NK-92 treated with Interleukin-12 subunit alpha and Interleukin-12 subunit beta, amount 100 ng/mL, for 24 hours (cell line): ENCODE results near the gene TRIM68.

Experiments used
- DNase-seq: peaks from one replicate; lab custom pipeline; 2025; lab: John Stamatoyannopoulos, UW

The TRIM68 gene, protein sequence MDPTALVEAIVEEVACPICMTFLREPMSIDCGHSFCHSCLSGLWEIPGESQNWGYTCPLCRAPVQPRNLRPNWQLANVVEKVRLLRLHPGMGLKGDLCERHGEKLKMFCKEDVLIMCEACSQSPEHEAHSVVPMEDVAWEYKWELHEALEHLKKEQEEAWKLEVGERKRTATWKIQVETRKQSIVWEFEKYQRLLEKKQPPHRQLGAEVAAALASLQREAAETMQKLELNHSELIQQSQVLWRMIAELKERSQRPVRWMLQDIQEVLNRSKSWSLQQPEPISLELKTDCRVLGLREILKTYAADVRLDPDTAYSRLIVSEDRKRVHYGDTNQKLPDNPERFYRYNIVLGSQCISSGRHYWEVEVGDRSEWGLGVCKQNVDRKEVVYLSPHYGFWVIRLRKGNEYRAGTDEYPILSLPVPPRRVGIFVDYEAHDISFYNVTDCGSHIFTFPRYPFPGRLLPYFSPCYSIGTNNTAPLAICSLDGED

DNA sequence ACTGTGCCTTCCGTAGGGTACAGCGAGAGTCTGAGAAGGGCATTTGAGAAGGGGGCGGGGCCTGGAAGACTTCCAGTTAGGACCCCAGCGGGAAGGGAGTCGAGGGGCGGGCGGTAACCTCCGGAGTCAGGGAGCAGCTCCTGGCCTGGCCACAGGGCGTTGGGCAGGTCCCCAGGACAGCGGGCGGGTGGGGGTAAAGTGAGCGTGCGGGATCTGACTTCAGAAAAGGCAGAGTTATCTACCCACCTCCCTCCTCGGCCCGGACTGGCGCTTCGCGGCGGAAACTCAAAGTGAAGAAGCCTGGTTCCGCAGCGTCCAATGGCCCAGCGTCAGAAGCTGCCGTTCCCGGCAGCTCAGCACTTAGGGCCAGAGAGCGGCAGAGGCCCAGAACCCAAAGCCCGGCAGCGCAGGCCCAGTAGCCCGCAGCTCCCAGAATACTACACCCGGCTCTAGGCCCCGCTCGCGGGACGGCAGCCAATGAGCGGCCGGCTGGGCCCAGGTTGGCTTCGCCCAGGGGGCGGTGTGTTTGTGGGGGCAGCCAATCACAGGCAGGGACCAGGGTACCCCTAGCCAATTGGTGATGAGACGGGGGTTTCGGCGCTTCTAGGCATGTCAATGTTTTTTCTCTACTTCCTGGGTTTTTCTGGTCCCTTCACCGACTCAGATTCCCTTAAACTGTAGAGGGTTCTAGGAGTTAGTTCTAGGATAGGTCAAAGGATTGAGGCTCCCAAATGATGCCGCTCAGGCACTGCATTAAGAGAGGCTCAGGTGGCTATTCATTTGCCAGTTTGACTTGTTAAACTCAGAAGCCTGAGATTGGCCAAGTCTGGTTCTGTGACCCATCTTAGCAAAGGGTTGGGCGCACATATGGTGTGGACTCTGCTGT lies at the start of gene TRIM68:
Gene TRIM68, minus strand, starts transcription at position 451 of the 886 bp plus-strand sequence. CDS start 2,727 bp downstream, outside the sequence.
- DNase-seq = peak; percentile 92

DNA sequence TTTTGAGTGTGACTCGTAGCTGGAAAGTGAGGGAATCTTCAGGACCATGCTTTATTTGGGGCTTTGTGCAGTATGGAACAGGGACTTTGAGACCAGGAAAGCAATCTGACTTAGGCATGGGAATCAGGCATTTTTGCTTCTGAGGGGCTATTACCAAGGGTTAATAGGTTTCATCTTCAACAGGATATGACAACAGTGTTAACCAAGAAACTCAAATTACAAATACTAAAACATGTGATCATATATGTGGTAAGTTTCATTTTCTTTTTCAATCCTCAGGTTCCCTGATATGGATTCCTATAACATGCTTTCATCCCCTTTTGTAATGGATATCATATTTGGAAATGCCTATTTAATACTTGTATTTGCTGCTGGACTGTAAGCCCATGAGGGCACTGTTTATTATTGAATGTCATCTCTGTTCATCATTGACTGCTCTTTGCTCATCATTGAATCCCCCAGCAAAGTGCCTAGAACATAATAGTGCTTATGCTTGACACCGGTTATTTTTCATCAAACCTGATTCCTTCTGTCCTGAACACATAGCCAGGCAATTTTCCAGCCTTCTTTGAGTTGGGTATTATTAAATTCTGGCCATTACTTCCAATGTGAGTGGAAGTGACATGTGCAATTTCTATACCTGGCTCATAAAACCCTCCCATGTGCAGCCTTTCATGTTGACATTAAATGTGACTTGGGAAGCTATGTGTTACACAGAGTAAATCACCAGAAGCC lies 46.8 kb upstream of the TRIM68 start:
- DNase-seq = no peak

DNA sequence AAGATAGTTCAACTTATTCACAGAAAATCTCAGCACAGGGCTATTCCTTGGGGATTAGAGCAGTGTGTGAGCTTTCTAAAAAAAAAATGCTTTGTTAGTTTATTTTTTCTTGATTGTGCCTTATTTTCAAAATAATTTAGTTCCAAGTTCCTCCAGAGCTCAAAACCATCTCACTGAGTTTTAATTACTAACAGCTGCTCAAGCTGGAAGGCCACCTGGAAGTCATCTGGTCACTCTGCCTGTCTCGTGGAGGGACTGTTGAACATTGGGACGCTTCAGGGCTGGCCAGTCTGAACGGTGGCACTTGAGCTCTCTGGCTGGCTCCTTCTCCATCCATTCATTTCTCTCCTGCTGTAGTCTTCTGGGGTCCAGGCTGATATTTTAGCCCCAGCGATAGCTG lies 39.7 kb upstream of the TRIM68 start:
- no peak for DNase-seq

DNA sequence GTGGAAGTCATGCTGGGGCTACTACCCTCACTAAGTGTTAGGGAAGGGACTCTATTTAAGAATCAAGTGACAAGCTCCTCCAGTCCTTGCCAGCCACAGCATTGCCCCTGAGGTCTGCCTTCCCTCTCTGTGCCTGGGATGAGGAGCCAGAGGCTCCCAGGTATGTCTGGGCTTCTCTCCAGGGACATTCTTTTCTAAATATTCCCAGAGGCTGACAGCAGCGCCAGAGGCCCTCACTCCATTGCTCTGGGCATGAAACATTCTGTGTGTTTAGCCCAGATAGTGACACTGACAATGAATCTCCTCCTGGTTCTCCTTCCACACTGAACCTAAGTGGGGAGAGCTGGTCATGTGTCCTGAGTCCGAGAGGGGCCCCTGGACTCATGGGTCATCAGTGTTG lies 37.9 kb upstream of the TRIM68 start:
- no peak for DNase-seq

DNA sequence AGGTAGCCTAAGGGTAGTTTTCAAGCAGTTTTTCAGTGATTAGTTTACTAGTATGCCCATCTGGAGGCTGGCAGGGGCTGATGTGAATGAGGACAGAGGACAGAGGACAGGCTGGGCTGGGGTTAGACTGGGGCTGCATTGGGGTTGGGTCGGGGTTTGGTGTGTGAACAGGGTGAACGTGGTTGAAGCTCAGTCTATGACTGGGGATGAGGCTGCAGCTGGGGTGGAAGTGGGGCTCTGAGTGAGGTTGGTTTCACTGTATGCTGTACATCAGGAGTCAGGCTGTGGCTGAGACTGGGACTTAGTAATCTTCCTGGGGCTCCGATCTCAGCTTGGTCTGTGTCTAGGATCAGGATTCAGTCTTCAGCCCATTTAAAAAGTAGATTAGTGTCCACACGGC lies 36.2 kb upstream of the TRIM68 start:
- DNase-seq = no peak

DNA sequence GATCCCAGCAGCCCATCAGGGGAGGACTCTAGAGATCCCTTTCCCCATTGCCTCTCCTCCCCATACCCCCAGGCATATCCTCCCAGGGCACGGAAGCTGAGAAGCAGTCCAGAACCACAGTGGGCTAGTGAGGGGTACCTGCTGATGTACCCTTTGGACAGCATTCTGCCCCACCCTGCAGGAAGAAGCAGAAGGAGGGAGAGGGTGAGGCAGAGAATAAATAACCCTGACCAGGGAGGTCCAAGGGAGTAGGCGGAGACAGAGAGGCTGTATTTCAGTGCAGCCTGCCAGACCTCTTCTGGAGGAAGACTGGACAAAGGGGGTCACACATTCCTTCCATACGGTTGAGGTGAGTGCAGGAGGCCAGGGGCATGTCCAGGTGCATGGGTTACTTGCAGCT lies 35.7 kb upstream of the TRIM68 start, which contains the start of gene OR51E1:
Gene OR51E1, plus strand, starts transcription at position 301 of the 400 bp plus-strand sequence. CDS start 8,545 bp downstream, outside the sequence.
- DNase-seq = no peak

DNA sequence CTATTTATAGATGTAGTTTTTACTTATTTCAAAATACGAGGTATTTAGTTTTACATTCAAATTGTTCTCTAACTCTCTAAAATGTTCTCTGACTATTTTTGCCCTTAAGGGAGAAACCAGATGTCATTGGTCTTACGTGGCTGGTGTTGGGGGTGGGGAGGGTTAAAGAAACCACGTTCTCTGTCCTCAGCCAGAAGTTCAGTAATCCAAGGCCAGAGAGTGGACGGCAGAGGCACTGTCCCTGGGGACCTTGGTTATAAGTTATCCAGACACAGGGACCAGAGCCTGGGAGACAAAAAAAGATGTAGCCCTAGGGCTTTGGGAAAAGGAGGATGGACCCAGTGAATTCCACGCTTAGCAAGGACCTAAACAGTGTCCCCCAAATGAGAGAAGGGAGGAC lies 35.0 kb upstream of the TRIM68 start:
- DNase-seq = no peak

DNA sequence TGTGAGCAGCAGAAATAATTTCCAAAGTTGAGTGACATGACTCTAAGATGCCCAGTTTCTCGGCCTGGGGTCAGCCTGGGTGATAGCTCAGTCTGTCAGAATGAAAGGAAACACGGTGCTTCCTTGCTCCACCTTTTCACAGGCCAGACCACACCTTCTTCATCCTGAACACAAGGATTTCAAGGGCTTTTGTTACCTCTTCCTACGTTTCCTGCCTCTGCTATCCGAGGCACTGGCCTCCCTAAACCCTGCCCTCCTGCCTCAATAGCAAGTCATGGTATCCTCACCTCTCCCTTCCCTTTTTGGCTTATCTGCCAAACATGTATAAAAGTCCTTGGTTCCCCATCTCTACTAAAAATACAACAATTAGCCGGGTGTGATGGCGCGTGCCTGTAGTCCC lies 34.0 kb upstream of the TRIM68 start:
- no peak for DNase-seq

DNA sequence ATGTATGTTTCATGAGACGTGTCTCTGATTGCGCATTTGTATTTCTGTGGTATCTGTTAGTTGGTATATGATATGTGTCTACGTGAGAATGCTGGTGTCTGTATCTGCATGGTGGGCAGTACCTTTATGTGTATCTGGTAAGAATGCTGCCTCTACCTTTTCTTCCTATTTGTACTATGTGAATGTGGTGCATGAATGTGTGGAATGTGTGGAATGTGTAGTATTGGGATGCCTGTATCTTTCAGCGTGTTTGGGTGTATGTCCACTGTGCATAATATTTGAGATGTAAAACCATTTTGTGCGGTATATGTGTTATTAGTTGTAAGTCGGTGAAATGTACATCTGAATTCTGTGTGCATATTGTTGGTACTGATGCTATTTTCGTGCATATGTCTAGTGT lies 33.5 kb upstream of the TRIM68 start:
- DNase-seq = no peak

DNA sequence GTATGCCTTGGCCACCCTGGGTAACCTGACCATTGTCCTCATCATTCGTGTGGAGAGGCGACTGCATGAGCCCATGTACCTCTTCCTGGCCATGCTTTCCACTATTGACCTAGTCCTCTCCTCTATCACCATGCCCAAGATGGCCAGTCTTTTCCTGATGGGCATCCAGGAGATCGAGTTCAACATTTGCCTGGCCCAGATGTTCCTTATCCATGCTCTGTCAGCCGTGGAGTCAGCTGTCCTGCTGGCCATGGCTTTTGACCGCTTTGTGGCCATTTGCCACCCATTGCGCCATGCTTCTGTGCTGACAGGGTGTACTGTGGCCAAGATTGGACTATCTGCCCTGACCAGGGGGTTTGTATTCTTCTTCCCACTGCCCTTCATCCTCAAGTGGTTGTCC lies 31.9 kb upstream of the TRIM68 start:
- no peak for DNase-seq

DNA sequence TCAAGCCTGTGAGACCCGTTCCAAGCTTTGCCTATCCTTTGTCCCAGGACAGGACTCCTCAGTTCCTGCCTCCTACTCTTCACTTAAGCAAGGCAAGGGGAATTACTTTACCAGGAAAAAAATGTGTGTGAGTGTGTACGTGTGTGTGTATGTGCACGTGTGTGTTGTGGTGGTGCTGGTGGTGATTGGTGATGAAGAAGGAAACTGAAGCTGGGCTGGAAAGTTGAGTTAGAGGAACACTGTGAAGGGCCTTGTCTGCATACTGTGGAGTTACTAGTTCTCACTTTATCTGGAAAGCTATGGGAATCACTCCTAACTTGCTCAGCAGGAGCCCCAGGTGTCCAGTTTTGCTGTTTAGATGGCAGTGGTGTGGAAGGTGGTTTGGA lies 29.6 kb upstream of the TRIM68 start:
- DNase-seq = no peak

DNA sequence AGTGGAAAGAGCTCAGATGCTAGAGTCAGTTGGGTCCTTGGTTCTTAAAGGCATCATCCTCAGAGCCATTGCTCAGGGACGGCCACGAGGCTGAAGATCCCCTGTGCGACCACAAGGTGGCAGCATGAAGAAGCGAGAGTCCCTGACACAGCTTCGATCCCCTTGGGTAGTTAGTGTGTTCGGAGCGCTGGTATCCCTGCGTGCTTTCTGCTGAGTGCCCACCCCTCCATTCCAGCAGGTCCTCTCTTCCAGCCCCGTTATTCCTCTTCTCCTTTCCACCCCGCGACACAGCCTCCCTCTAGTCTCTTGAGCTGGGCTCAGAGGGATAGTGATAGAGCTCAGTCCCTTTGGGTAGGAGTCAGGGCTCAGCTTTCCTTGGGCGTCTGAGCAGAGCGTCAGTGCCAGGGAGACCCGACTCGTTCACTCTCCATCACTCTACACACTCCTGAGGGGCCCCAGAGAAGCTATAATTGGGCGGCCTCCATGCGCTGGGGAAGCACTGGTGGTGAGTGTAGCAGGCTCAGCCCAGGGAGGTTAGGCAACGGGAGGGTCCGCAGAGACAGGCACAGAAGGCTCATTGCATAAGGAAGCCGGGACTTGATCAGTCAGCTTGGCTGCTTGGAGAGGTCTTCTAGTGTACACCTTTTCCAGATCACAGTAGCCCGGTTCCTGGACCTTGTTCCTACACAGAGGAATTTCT lies 29.1 kb upstream of the TRIM68 start, which contains the start of gene OR51D1:
Gene OR51D1, plus strand, starts transcription at position 516 of the 700 bp plus-strand sequence. CDS start 2,314 bp downstream, outside the sequence.
- DNase-seq = peak; percentile 19

DNA sequence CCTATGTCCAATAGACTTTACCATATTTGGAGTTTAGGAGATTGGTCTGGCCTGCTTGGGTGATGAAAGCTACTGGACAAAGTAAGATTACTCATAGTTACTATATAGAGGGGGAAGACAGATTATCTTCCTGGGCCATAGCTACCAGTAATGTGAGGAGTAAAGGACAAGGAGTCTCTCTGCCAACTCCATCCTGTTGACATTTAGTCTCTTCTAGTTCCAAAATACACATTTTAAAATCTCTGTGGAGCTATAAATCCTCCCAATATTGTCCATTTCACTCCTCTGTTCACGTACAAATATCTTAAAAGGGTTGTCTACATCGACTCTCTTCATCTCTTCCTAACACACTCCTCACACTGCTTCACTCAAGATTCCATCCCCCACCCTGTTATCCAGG lies 28.1 kb upstream of the TRIM68 start:
- DNase-seq = no peak

DNA sequence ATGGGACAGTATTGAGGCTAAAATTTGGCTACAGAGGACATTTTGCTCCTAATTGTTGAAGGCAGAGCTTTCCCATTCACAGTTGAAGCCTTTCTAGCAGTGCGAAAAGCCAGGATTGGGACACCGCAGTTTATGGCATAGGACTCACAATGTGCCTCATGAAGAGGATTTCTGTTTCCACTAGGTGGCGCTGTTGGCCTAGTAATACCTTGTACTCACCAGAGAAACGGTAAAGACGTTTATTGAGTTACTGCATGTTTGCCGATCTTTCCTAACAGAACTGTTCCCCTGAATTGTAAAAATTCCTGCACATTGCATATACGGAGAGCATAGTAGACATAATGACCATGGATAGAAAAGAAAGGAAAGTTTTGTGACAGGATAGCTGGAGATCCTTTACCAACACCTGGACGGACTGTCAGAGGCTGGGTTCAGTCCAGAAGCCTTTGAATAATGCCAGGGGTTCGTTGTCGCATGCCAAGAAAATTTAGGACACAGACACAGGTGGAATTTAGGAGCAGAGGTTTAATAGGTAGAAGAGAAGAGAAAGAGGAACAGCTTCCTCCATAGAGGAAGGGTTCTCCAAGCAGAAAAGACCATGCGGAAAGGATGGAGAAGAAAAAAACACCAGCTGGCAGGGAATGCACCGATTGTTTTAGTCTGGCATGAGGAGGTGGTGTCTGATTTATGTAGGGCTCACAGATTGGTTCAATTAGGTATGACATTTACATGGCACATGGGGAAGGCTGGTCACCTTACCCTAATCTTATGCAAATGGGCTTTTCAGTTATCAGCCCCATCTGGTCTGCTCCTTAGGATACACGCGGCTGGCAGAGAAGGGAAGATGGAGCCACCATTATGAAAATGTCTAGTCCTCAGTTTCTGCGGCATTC lies 18.4 kb upstream of the TRIM68 start:
- DNase-seq = peak; percentile 49

DNA sequence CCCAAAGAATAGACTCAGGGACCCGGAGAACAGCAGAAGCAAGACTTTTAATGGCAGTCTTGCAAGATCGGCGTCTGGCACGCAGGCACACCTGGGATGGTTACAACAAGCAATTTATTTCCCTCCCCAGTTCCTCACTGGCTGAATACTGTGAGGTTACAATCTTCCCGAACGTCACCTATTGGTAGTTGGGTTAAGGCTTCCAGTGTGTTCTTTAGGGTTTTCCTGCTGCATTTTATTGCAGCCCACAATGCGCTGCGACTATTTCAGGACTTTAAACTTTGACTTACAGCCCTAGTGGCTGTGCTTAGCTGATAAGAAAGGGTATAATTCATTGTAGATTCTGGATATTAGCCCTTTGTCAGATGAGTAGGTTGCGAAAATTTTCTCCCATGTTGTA lies 11.5 kb upstream of the TRIM68 start:
- DNase-seq = no peak

DNA sequence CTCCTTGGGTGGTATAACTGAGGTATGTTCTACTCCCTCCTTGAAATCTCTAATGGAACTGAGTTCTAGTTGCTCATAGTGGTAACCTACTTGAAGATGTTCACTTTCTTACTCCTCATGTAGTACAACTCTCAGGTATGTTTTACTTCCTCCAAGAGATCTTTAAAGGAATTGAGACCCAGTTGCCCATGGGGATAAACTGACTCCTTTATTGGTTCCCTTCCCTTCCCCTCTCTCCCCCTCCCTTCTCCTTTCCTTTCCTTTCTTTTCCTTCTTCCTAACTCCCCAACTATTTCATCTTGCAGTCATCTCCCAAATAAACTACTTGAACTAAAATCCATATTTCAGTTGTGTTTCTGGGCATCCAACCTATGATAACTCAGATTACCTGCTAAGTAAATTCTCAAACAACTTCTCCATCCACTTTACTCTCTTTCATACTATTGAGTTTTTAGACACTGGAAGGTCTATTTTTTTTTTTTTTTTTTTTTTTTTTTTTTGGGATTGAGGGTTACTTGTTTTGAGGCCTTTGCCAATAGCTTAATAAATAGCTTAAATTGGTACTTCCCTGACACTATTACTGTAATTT lies 7.9 kb upstream of the TRIM68 start:
- no peak for DNase-seq

DNA sequence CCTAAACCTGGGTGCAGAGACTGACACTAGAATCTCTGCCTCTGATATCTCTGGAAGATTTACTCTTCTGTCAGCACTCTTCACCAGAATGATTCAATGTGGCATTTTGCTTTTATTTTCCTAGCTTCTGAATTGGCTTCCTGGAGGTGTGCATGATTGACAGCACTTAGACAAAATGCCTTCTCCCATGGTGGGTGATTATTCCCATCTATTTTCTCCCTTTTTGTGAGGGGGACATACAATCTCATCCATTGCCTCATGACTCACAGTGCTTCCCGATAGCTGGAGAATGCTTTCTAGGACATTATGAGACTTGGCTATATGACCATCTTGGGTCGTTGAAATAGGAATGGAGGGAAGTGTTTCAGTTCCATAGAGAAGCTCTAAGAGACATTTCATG lies 4.0 kb upstream of the TRIM68 start:
- no peak for DNase-seq

DNA sequence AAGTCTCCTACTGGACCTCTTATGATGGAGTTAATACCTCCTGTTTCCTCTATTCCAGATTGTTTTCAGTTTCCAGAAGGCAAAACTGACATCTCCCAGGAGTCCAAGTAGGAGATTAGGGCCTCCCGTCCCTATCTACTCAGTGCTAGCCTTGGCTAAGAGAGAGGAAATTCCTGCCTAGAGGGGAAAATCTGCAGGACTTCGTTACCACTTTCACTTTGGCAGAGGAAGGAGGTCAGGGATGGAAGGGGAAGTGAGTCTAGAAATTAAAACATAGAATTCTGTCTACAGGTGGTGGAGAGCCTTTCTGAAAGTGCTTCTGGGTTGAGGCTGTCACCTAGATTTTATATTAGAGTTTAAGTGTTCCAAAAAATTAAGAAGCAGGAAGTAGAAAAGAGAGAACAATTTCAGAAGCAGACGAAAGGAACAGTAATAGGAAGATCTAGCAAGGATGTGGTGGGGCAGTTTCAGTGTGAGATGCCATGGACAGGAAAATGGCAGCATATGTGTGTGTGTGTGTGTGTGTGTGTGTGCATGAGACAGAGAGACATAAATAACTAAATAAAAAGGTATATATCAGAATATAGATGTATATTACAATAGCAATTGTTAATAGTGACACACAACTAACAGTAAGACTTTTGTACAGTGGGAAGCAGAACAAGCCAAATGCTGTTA lies 2.4 kb upstream of the TRIM68 start:
- no peak for DNase-seq

DNA sequence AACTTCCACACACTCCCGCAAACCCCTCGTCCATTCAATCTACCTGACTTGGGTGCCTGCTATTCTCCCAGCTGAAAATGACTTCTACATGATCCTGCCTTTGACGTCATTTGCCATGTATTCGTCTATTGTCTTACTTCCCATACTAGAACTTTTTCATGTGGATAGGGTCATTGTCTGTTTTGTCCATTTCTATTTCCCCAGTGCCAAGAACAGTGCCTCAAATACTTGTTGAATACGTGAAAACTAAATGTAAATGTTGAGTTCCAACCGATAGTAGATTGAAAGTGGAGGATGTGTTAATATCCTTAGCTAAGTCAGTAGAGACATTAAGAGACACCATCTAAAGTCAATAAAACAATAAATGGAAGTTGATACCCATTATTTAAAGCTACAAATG lies 935 bp downstream of the TRIM68 start:
- DNase-seq = no peak
